ENCODE data around the gene ETHE1. TPM values are rescaled to one million over a fixed set of nuclear protein-coding genes. Genes with fewer than 3 reads are reported as not detected.

Gene ETHE1, protein sequence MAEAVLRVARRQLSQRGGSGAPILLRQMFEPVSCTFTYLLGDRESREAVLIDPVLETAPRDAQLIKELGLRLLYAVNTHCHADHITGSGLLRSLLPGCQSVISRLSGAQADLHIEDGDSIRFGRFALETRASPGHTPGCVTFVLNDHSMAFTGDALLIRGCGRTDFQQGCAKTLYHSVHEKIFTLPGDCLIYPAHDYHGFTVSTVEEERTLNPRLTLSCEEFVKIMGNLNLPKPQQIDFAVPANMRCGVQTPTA
- total RNA-seq (10 to 100 TPM; 13.0 to 20.9 (median 16.6) TPM), polyA plus RNA-seq (10 to 100 TPM; 18.5 to 22.8 (median 20.3) TPM)
- long read RNA-seq, donor 1, transcript ETHE1-201 (7 exons, 963 nt), result major isoform, 6 of 7 reads
- long read RNA-seq, donor 1, partial matches to known transcripts, result 0 of 7 reads
- long read RNA-seq, donor 1, other reads (novel, unspliced or antisense), result 0 of 7 reads
- long read RNA-seq, donor 2, transcript ETHE1-201 (7 exons, 963 nt), result major isoform, 9 of 11 reads
- long read RNA-seq, donor 2, partial matches to known transcripts, result 0 of 11 reads
- long read RNA-seq, donor 2, other reads (novel, unspliced or antisense), result 2 of 11 reads

DNA sequence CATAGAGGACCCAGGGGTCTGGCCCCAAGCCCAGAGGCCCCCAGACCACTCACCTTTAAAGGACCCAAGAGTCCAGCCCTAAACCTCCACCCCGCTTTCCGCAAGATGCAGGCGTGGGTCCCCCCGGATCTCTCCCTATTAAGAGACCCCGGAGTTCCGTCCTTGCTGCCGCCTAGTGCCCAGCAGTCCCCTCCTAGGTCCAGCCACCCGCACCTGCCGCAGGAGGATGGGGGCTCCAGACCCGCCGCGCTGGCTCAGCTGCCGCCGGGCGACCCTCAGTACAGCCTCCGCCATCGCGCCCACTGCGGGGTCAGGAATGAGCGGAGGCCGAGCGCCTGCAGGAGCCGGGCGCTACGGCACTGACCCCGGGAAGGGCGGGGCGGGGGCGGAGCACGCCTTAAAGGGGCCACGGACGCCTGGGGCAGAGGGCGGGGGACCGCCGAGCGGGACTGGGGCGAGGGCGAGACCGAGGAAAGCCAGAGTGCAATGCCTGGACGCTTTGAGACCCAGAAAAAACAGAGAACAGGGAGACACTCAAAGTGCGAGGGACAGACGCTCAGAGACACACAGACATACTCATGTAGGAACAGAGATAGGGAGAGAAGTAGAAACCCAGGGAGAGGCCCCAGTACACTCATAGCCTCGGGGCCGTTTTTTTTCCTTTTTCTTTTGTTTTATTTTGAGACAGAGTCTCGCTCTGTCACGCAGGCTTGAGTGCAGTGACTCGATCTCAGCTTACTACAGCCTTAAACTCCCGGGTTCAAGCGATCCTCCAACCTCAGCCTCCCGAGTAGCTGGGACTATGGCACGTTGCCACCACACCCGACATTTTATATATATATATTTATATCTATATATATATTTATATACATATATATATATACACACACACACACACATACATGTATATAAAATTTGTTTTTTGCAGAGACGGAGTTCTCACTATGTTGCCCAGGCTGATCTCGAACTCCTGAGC lies at the start of gene ETHE1:
Gene ETHE1, minus strand, starts transcription at position 318 of the 976 bp plus-strand sequence. Its CDS starts 24 bp downstream, at position 294.
- TF ChIP-seq, protein P1, sequence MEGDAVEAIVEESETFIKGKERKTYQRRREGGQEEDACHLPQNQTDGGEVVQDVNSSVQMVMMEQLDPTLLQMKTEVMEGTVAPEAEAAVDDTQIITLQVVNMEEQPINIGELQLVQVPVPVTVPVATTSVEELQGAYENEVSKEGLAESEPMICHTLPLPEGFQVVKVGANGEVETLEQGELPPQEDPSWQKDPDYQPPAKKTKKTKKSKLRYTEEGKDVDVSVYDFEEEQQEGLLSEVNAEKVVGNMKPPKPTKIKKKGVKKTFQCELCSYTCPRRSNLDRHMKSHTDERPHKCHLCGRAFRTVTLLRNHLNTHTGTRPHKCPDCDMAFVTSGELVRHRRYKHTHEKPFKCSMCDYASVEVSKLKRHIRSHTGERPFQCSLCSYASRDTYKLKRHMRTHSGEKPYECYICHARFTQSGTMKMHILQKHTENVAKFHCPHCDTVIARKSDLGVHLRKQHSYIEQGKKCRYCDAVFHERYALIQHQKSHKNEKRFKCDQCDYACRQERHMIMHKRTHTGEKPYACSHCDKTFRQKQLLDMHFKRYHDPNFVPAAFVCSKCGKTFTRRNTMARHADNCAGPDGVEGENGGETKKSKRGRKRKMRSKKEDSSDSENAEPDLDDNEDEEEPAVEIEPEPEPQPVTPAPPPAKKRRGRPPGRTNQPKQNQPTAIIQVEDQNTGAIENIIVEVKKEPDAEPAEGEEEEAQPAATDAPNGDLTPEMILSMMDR (IDR thresholded peaks at IDR 0.05), result no peak
- peak within 1 kb of the TSS; percentile 94 for H3K4me3 ChIP-seq
- DNase-seq (peak; percentile 87 to 90), ATAC-seq (peak; percentile 92 to 98 (median 96))
- H3K27me3 ChIP-seq (ENCODE audit: insufficient read depth in 3 of 3, low read length in 2 of 3), result no peaks in the 10 kb centered on the region
- intact Hi-C loops (cut with DNase I), result no loop called here
- H3K36me3 ChIP-seq (ENCODE audit: insufficient read depth in 1 of 2, low read depth in 1 of 2), result no peaks in the 10 kb centered on the region
- H3K9me3 ChIP-seq, result no peaks in the 10 kb centered on the region
- peak within 1 kb of the TSS; percentile 82 for H3K27ac ChIP-seq
- H3K4me1 ChIP-seq, result peaks cover 14% of the 10 kb centered on the region
- WGBS, 3 donors, result 2% methylated on average over 44 to 54 of the region's 54 CpGs

DNA sequence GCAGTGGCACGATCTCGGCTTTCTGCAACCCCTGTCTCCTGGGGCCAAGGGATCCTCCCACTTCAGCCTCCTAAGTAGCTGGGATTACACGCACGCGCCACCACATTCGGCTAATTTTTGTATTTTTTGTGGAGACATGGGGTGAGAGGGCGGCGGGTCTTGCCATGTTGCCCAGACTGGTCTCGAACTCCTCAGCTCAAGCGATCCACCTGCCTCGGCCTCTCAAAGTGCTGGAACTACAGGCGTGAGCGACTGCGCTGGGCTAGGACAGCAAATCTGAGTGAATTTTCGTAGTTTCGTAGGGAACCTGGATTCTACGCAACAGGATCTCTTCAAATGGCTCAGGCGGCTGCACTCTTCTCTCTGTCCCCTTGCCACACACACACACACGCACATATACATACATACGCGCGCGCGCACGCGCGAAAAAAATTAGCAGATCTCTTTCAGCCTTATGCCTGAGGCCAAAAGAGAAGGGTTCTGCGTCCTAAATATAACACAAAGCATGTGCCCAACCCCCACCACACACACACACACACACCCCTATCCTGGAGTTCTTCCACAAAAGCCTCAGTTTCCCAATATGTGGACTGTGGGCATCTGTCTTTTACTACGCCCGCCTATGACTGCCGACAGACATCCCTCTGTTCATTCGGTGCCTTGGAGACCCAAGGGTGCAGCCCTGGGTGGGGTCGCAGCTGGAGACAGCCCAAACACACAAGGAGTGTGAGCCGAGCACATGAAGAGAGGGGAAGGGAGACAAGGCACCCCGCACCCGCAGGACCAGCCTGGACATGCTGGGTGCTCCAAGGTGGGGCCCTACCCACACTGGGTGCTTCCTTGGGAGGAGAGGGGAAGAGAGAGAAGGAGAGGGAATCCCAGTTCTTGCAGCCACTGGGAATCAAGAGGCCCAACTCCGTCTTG lies 49.2 kb upstream of the ETHE1 start:
- intact Hi-C loops (cut with DNase I), result loop anchor here in 1 of 2 donors (2.0 kb wide), 1 partner anchor 19 kb away; no protein-coding TSS in a partner anchor
- H3K27me3 ChIP-seq (ENCODE audit: insufficient read depth in 3 of 3, low read length in 2 of 3), result no peaks in the 10 kb centered on the region
- TF ChIP-seq, protein P1 (IDR thresholded peaks at IDR 0.05), result no peak
- DNase-seq (no peak), ATAC-seq (peak in 3 of 4 donors; percentile 2 to 16 (median 7))
- WGBS, 3 donors, result 60 to 70% (median 68%) methylated on average over 37 of the region's 37 CpGs
- H3K9me3 ChIP-seq, result no peaks in the 10 kb centered on the region
- peaks cover 12% of the 10 kb centered on the region for H3K4me1 ChIP-seq
- H3K4me3 ChIP-seq, result peak overlapping the region; percentile 97
- H3K36me3 ChIP-seq (ENCODE audit: insufficient read depth in 1 of 2, low read depth in 1 of 2), result peaks cover 0 to 26% of the 10 kb centered on the region in 2 donors
- peak overlapping the region; percentile 86 for H3K27ac ChIP-seq

DNA sequence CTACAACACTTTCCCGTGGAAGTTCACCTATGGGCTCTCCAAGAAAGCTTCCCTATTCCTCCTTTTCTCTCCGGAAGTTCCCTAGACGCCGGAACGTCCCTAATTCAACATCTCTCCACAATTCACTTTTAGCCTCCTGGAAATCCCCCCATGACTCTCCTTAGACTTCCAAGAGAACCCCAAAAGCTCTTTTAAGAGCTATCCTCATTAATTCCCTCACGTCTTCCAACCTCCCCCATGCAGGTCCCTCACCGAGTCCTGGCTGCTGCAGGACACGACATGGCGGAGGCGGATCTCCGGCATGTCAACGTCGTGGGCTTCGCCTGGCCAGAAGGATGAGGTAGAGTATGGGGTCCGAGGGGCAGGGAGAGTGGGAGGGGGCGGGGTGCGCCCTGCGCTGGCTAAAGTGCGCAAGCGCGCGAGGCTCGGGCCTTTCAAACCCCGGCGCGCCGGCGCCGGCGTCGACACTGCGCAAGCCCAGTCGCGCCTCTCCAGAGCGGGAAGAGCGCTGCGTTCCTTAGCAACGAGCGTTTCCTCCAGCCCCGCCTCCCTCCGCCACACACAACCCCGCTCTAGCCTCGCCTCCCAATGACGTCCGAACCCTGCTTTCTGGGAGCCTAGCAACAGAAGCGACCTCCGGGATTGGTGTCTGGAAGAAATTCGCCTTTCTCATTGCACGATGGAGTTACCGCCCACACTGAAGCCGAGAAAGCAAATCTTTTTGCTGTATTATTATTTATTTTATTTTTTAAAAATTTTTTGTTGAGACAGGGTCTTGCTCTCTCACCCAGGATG lies 48.4 kb upstream of the ETHE1 start, which contains the start of the genes PINLYP and XRCC1:
Gene PINLYP, plus strand, starts transcription at position 646 of the 795 bp plus-strand sequence. CDS start 1,391 bp downstream, outside the sequence.
Gene XRCC1, minus strand, starts transcription at position 372 of the 795 bp plus-strand sequence. Its CDS starts 69 bp downstream, at position 303.
- H3K4me3 ChIP-seq, result peak within 1 kb of the TSS; percentile 97
- H3K9me3 ChIP-seq, result no peaks in the 10 kb centered on the region
- DNase-seq, result peak; percentile 98 to 99
- H3K27ac ChIP-seq, result peak within 1 kb of the TSS; percentile 86
- H3K27me3 ChIP-seq (ENCODE audit: insufficient read depth in 3 of 3, low read length in 2 of 3), result no peaks in the 10 kb centered on the region
- TF ChIP-seq, protein P1 (IDR thresholded peaks at IDR 0.05), result no peak
- ATAC-seq, result peak; percentile 100
- peaks cover 0 to 26% of the 10 kb centered on the region in 2 donors for H3K36me3 ChIP-seq (ENCODE audit: insufficient read depth in 1 of 2, low read depth in 1 of 2)
- WGBS, 3 donors, result 0% methylated on average over 42 to 51 of the region's 51 CpGs
- peaks cover 12% of the 10 kb centered on the region for H3K4me1 ChIP-seq
- intact Hi-C loops (cut with DNase I), result no loop called here
